GM12874 (cell line): ENCODE measurements around the gene FZD10.

Source experiments
- CTCF ChIP-seq: IDR thresholded peaks from 2 replicates; pipeline ENCODE4 v1.5.1; 2011; ENCODE audit warnings: low read depth, mild to moderate bottlenecking, control low read depth, low read length, moderate library complexity; ENCODE audit not compliant: insufficient read depth

FZD10 gene

GRCh38 chr12:130178282-130178681 is 16.0 kb downstream of the FZD10 start:
- no peak for TF ChIP-seq CTCF

DNA sequence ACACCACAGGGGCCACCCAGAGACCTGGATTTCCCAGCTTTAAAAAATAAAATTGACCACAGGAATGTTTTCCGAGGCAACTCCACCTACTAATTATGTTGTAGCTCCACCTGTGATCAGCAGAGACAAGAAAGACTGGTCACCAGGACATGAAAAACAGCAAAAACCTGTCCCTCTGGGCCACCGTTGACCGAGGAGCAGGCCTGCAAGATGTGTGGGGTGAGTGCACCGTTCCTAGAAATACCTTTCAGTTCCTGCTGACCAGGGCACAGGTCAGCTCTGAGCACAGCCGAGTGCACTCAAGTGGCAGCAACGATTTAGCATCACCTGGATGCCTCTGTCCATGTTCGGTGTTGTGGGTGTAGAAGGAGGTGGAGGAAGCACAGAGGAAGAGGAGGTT is 16.9 kb downstream of the FZD10 start:
- TF ChIP-seq CTCF: no peak

GRCh38 chr12:130179621-130180020 is 17.4 kb downstream of the FZD10 start:
- TF ChIP-seq CTCF: no peak

- no peak for TF ChIP-seq CTCF
These were observed 18.9 kb downstream of the FZD10 start for GRCh38 chr12:130181211-130181610.

DNA sequence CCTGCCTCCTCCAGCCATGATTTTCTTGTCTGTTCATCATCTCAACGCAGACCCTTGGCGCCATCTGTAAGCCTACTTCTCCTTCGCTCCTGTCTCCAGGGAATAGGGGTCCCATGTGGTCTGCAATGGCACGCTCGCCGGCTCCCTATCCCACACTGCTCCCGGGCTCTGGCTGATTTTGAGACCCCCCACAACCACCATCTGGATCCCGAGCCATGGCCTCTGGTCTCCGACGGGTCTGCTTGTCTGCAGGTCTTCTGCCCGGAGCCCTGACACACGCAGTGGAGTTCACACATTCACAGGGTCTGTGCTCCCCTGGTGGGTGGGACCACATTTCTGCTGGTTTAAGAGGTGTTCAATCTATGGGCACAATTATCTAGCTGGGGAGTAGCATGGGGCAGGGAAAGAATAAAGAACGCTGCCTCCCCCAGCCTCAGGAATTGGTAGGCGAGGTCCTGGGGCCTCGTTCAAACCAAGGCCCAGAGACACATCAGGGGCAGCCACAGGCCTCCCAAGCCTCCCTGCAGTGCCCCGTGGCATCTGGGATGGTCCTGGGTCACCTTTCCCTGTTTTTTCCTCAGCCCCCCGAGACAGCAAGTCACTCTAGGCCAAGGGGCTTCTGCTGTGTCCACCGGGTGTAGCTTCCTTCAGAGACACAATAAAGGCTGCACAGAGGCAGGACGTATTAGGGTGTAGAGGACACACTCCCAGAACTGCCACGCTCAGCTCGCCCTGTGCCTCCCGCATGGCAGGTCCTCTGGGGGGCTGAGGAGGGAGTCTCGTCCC is 21.5 kb downstream of the FZD10 start:
- no peak for TF ChIP-seq CTCF

DNA sequence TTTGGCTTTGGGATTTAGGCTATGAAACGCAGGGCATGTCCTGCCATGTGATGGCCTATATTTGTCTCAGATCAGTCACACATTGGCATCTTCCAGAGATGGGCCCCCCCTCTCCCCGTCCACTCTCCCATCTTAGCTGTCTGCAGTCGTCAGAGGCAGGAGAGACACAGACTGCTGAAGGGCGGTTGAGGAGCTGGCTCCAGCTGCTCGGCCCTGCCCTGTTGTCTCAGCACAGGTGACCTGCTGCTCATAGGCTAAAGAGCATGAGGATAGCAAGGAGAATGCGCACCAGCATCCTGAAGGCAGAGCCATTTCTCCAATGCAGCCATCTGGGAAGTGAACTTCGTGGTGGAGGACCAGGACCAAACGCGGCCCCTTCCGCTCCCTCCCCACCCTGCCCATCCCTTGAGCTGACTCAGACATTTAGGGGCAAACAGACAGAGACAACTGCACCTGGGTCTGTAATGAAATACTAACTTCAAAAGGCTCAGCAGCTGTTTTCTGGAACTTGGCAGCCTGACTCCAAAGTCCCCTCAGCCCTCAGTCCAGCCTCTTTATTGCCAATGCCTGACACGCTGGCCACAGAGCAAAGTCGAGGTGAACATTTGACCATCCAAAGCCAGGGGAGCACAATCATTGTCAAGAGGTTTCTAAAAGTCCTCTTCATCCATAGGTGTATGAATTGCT is 22.3 kb downstream of the FZD10 start:
- TF ChIP-seq CTCF: no peak

DNA sequence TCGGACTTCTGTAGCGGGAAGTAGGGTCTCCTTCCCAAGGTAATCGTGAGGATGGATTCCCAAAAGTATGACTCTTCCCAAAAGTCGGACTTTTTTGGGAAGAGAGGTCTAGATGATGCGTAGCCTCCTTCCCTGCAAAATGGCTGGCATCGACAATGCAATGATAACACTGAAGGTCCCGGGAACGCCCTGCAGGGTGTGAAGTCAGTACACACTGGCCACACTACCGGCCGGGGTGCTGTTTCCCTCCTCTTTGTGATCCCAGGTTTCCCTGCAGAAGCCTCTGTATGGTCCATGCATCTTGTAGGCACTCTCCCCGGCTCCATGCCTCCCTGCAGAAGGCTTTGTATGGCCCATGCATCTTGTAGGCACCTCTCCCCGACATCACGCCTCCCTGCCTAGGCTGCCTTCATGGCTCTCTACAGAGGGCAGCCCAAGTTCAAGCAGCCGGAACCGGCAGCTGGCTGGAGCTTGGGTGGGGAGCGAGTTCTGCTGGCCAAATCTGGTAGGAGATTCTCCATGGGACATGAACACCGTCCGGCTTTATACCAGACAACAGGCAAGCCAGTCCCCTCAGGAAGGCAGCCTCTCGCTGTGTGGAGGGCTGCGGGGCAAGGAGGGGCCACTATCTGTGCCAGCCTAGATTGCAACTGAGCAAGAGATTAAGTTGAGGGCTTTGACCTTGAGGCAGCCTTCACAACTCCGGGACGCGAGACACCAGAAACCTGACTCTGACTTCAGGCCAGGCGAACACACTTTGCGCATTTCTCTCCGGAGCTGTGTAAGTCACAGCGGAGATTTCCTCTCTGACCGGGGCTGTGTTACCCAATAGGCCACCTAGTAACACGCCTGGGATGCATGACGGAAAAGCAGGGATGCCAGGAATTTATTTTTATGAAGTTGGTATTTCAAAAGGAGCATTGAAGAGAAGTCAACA is 23.5 kb downstream of the FZD10 start:
- TF ChIP-seq CTCF: no peak
